ENCODE data around the gene COL20A1.

Gene COL20A1

GRCh38 chr20:63292292-63292701, 689 bp upstream of the COL20A1 start:
- no peak overlapping the region for H3K4me3 ChIP-seq (ENCODE audit: low read depth, low read length)
- CTCF ChIA-PET = interaction anchor here (1.2 to 10.3 kb wide), 6 partner anchors 8 to 83 kb away, joined by 3 to 92 read pairs (median 7); no protein-coding TSS in a partner anchor
- TF ChIP-seq, protein P1, sequence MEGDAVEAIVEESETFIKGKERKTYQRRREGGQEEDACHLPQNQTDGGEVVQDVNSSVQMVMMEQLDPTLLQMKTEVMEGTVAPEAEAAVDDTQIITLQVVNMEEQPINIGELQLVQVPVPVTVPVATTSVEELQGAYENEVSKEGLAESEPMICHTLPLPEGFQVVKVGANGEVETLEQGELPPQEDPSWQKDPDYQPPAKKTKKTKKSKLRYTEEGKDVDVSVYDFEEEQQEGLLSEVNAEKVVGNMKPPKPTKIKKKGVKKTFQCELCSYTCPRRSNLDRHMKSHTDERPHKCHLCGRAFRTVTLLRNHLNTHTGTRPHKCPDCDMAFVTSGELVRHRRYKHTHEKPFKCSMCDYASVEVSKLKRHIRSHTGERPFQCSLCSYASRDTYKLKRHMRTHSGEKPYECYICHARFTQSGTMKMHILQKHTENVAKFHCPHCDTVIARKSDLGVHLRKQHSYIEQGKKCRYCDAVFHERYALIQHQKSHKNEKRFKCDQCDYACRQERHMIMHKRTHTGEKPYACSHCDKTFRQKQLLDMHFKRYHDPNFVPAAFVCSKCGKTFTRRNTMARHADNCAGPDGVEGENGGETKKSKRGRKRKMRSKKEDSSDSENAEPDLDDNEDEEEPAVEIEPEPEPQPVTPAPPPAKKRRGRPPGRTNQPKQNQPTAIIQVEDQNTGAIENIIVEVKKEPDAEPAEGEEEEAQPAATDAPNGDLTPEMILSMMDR (IDR thresholded peaks at IDR 0.05; ENCODE audit: insufficient read depth, low read length, missing control alignments) = no peak
- DNase-seq (ENCODE audit: low read depth, low spot score) = no peak
- POLR2A ChIA-PET = interaction anchor here (0.6 kb wide), 1 partner anchor 227 kb away, joined by 3 read pairs; no protein-coding TSS in a partner anchor

DNA sequence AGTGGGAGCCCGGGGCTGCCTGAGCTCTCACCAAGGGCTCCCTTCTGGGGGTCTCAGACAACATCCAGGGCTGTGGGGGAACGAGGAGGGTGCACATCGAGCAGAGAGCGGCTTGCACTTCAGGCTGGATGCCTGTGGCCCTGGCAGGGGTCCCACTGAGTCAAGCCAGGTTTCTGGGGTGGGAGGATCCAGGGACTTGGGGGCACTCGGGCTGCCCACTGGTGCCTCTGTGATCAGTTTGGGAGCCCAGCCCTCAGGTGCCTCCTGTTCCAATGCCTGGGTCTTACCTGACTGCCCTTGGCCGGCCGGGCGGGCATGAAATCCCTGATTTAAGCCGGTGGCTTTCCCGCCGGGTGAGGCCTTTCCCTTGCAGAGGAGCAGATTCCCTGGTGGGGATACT, 470 bp downstream of the COL20A1 start:
- H3K4me3 ChIP-seq (ENCODE audit: low read depth, low read length) = no peak overlapping the region
- ChIA-PET CTCF (interaction anchor here (2.4 to 10.3 kb wide), 3 partner anchors 12 to 69 kb away, joined by 8 to 92 read pairs (median 41); no protein-coding TSS in a partner anchor), POLR2A (no interaction called here)
- DNase-seq (ENCODE audit: low read depth, low spot score) = no peak
- TF ChIP-seq, protein P1 (IDR thresholded peaks at IDR 0.05; ENCODE audit: insufficient read depth, low read length, missing control alignments) = no peak

GRCh38 chr20:63293871-63294535, 1.0 kb downstream of the COL20A1 start:
- H3K4me3 ChIP-seq (ENCODE audit: low read depth, low read length) = no peak overlapping the region
- TF ChIP-seq, protein P1 (IDR thresholded peaks at IDR 0.05; ENCODE audit: insufficient read depth, low read length, missing control alignments) = no peak
- POLR2A ChIA-PET = no interaction called here
- CTCF ChIA-PET = interaction anchor here (1.1 to 10.3 kb wide), 4 partner anchors 13 to 70 kb away, joined by 5 to 92 read pairs (median 24); no protein-coding TSS in a partner anchor
- DNase-seq (ENCODE audit: low read depth, low spot score) = no peak

DNA sequence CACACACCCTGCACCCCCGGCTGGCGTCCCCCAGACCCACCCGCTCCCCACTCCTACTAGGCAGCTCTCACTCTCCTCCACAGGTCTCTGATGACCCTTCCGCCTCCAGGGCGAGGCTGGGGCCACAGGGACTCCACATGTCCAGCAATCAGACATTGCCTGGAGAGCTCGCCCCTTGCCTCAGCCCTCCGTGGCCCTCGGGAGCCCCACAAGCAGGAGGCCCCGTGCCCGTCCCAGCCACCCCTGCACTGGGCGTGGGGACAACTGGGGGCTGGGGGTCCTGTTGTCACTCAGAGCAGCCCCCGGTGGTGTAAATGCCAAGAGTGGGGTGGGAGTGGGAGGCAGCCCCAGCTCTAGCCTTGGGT, 1.5 kb downstream of the COL20A1 start:
- ChIA-PET POLR2A (no interaction called here), CTCF (interaction anchor here (1.1 to 10.3 kb wide), 4 partner anchors 13 to 70 kb away, joined by 5 to 92 read pairs (median 24); no protein-coding TSS in a partner anchor)
- TF ChIP-seq, protein P1 (IDR thresholded peaks at IDR 0.05; ENCODE audit: insufficient read depth, low read length, missing control alignments) = no peak
- no peak for DNase-seq (ENCODE audit: low read depth, low spot score)
- no peak overlapping the region for H3K4me3 ChIP-seq (ENCODE audit: low read depth, low read length)

DNA sequence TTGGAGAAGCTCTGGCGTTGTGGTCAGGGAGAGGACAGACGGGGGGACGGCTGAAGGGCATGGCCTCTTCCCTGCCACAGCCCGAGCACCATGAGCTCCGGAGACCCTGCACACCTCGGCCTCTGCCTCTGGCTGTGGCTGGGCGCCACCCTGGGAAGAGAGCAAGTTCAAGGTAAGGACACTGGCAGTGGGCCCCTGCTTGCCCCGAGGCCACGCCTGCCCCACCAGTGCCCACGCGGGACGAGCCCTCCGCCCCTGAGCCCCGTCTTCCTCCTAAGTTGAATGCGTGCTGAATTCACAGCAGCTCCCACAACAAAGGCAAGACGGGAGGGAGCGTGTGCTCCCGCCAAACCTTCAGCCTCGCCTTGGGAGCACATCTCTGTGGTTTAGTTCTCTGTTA, 2.0 kb downstream of the COL20A1 start:
- H3K4me3 ChIP-seq (ENCODE audit: low read depth, low read length) = no peak overlapping the region
- POLR2A ChIA-PET = interaction anchor here (0.6 kb wide), 1 partner anchor 21 kb away, joined by 3 read pairs; no protein-coding TSS in a partner anchor
- TF ChIP-seq, protein P1 (IDR thresholded peaks at IDR 0.05; ENCODE audit: insufficient read depth, low read length, missing control alignments) = no peak
- CTCF ChIA-PET = interaction anchor here (1.1 to 10.3 kb wide), 4 partner anchors 14 to 71 kb away, joined by 5 to 92 read pairs (median 24); no protein-coding TSS in a partner anchor
- DNase-seq (ENCODE audit: low read depth, low spot score) = no peak

GRCh38 chr20:63295422-63295821, 2.4 kb downstream of the COL20A1 start:
- TF ChIP-seq, protein P1 (IDR thresholded peaks at IDR 0.05; ENCODE audit: insufficient read depth, low read length, missing control alignments) = peak; percentile 14
- ChIA-PET POLR2A (interaction anchor here (0.6 kb wide), 1 partner anchor 21 kb away, joined by 3 read pairs; no protein-coding TSS in a partner anchor), CTCF (interaction anchor here (5.3 to 10.3 kb wide), 2 partner anchors 14 to 71 kb away, joined by 41 to 92 read pairs; no protein-coding TSS in a partner anchor)
- H3K4me3 ChIP-seq (ENCODE audit: low read depth, low read length) = no peak overlapping the region
- no peak for DNase-seq (ENCODE audit: low read depth, low spot score)
